H9 (cell line): ENCODE results near the gene TNRC6A. TPM values are rescaled to one million over a fixed set of nuclear protein-coding genes. Genes with fewer than 3 reads are reported as not detected.

Source experiments
- DNase-seq: peaks from one replicate; pipeline ENCODE4 v3.0.0-alpha.2; 2017
- H2AFZ ChIP-seq: one replicate; pipeline ENCODE4 v1.6.1; 2013; ENCODE audit warnings: mild to moderate bottlenecking, low read length, control low read depth, moderate library complexity
- H2AK5ac ChIP-seq: 2 replicates; pipeline ENCODE4 v1.6.1; 2013; ENCODE audit warnings: low read length, control low read depth, mixed read lengths; ENCODE audit not compliant: insufficient read length
- H2BK120ac ChIP-seq: one replicate; pipeline ENCODE4 v1.6.1; 2013; ENCODE audit warnings: low read depth, mild to moderate bottlenecking, low read length, control low read depth, inconsistent platforms; ENCODE audit not compliant: poor library complexity, severe bottlenecking
- H2BK12ac ChIP-seq: 2 replicates; pipeline ENCODE4 v1.6.1; 2013; ENCODE audit warnings: low read length, control low read depth, mixed read lengths, low read depth; ENCODE audit not compliant: insufficient read length
- H2BK15ac ChIP-seq: 2 replicates; pipeline ENCODE4 v1.6.1; 2013; ENCODE audit warnings: low read depth, low read length, control low read depth
- H2BK20ac ChIP-seq: one replicate; pipeline ENCODE4 v1.6.1; 2013; ENCODE audit warnings: low read depth, mild to moderate bottlenecking, low read length, control low read depth, inconsistent platforms; ENCODE audit not compliant: poor library complexity, severe bottlenecking
- H2BK5ac ChIP-seq: 2 replicates; pipeline ENCODE4 v1.6.1; 2013; ENCODE audit warnings: low read length, control low read depth, mixed read lengths; ENCODE audit not compliant: insufficient read length
- H3K14ac ChIP-seq: 2 replicates; pipeline ENCODE4 v1.6.1; 2013; ENCODE audit warnings: low read length, control low read depth; ENCODE audit not compliant: insufficient read depth
- H3K18ac ChIP-seq: 2 replicates; pipeline ENCODE4 v1.6.1; 2013; ENCODE audit warnings: low read depth, mild to moderate bottlenecking, mixed read lengths, low read length, control low read depth; ENCODE audit not compliant: insufficient read length
- H3K23ac ChIP-seq: 2 replicates; pipeline ENCODE4 v1.6.1; 2013; ENCODE audit warnings: low read length, control low read depth, mixed read lengths, low read depth; ENCODE audit not compliant: insufficient read length
- H3K23me2 ChIP-seq: 2 replicates; pipeline ENCODE4 v1.6.1; 2013; ENCODE audit warnings: low read depth, mild to moderate bottlenecking, mixed read lengths, low read length, control low read depth; ENCODE audit not compliant: insufficient read length, poor library complexity, severe bottlenecking
- H3K27ac ChIP-seq: 2 replicates; pipeline ENCODE4 v1.5.1; 2013; ENCODE audit warnings: low read length, control low read depth, mixed read lengths, low read depth; ENCODE audit not compliant: insufficient read length
- H3K27me3 ChIP-seq: 2 replicates; pipeline ENCODE4 v1.6.1; 2013; ENCODE audit warnings: low read length, control low read depth, inconsistent platforms; ENCODE audit not compliant: insufficient read depth
- H3K4ac ChIP-seq: 2 replicates; pipeline ENCODE4 v1.6.1; 2013; ENCODE audit warnings: low read depth, mild to moderate bottlenecking, control low read depth, inconsistent platforms, low read length, moderate library complexity
- H3K4me1 ChIP-seq: 2 replicates; pipeline ENCODE4 v1.6.1; 2013; ENCODE audit warnings: low read length, control low read depth, inconsistent platforms; ENCODE audit not compliant: insufficient read depth
- H3K4me2 ChIP-seq: 2 replicates; pipeline ENCODE4 v1.6.1; 2013; ENCODE audit warnings: low read length, control low read depth, mixed read lengths; ENCODE audit not compliant: insufficient read length, insufficient read depth
- H3K56ac ChIP-seq: 2 replicates; pipeline ENCODE4 v1.6.1; 2013; ENCODE audit warnings: low read depth, mild to moderate bottlenecking, mixed read lengths, low read length, control low read depth; ENCODE audit not compliant: insufficient read length
- H3K79me1 ChIP-seq: 2 replicates; pipeline ENCODE4 v1.6.1; 2013; ENCODE audit warnings: low read depth, mild to moderate bottlenecking, moderate library complexity, low read length, control low read depth, inconsistent platforms; ENCODE audit not compliant: insufficient read depth, poor library complexity, severe bottlenecking
- H3K79me2 ChIP-seq: 2 replicates; pipeline ENCODE4 v1.6.1; 2013; ENCODE audit warnings: low read length, control low read depth, inconsistent platforms; ENCODE audit not compliant: insufficient read depth
- H3K9ac ChIP-seq: 2 replicates; pipeline ENCODE4 v1.6.1; 2013; ENCODE audit warnings: low read length, control low read depth, mixed read lengths; ENCODE audit not compliant: insufficient read length; ENCODE audit errors: extremely low read depth
- H3K9me3 ChIP-seq: one replicate; pipeline ENCODE4 v1.6.1; 2013; ENCODE audit warnings: low read depth, low read length, inconsistent platforms; ENCODE audit not compliant: control insufficient read depth
- H3T11ph ChIP-seq: one replicate; pipeline ENCODE4 v1.6.1; 2013; ENCODE audit warnings: mild to moderate bottlenecking, low read length, control low read depth, inconsistent platforms
- H4K20me1 ChIP-seq: one replicate; pipeline ENCODE4 v1.6.1; 2013; ENCODE audit not compliant: control insufficient read depth, insufficient read length, insufficient read depth
- H4K5ac ChIP-seq: 2 replicates; pipeline ENCODE4 v1.6.1; 2013; ENCODE audit warnings: low read depth, mild to moderate bottlenecking, mixed read lengths, low read length, control low read depth; ENCODE audit not compliant: insufficient read length
- H4K8ac ChIP-seq: replicated peaks from 2 replicates; pipeline ENCODE4 v1.6.1; 2013; ENCODE audit warnings: low read length, control low read depth, mixed read lengths, low read depth; ENCODE audit not compliant: insufficient read length
- H4K91ac ChIP-seq: 2 replicates; pipeline ENCODE4 v1.6.1; 2013; ENCODE audit warnings: low read depth, mild to moderate bottlenecking, moderate library complexity, mixed read lengths, low read length, control low read depth; ENCODE audit not compliant: insufficient read length
- H3K27ac Mint-ChIP-seq, 3 experiments: 2 replicates in 2 of 3; 3 replicates in 1 of 3; pipeline ENCODE4 v1.8.0; 2020 to 2021; ENCODE audit warnings: mixed read lengths in 3 of 3, mild to moderate bottlenecking in 1 of 3, moderate library complexity in 1 of 3
- H3K27me3 Mint-ChIP-seq: 2 replicates; pipeline ENCODE4 v1.8.0; 2021; ENCODE audit warnings: low read depth, mild to moderate bottlenecking, moderate library complexity, mixed read lengths
- H3K36me3 Mint-ChIP-seq, 3 experiments: 2 replicates in 2 of 3; 3 replicates in 1 of 3; pipeline ENCODE4 v1.8.0; 2020 to 2021; ENCODE audit warnings: low read depth in 3 of 3, mixed read lengths in 3 of 3; ENCODE audit not compliant: insufficient read depth in 1 of 3
- H3K4me1 Mint-ChIP-seq, 2 experiments: 2 replicates each; pipeline ENCODE4 v1.8.0; 2020; ENCODE audit warnings: mixed read lengths in 2 of 2
- H3K4me3 Mint-ChIP-seq, 2 experiments: 2 replicates in 1 of 2; 3 replicates in 1 of 2; pipeline ENCODE4 v1.8.0; 2020 to 2021; ENCODE audit warnings: mild to moderate bottlenecking in 2 of 2, mixed read lengths in 2 of 2, moderate library complexity in 1 of 2
- H3K9me3 Mint-ChIP-seq, 2 experiments: 2 replicates in 1 of 2; 3 replicates in 1 of 2; pipeline ENCODE4 v1.8.0; 2020; ENCODE audit warnings: mild to moderate bottlenecking in 2 of 2, mixed read lengths in 2 of 2, moderate library complexity in 1 of 2
- WGBS: extraction: QIAGEN DNeasy Blood & Tissue Kit; methylation state at CpG from one replicate; pipeline ENCODE4 v1.1.7; 2013; ENCODE audit warnings: missing lambda C conversion rate, low lambda C conversion rate, mixed read lengths; ENCODE audit not compliant: insufficient read length; ENCODE audit errors: extremely low coverage; 5-methylcytosine and 5-hydroxymethylcytosine counted together
- total RNA-seq: library from RNA; stranded (reverse); gene quantifications from 2 replicates; pipeline ENCODE4 v1.2.1, GENCODE V29; 2021
- TF ChIP-seq, protein P1 (sequence below): fragments of 200-600 bp; sonication (generic); conservative IDR thresholded peaks from 3 replicates; pipeline ENCODE4 v1.8.0; 2021; ENCODE audit warnings: antibody characterized with exemption, mild to moderate bottlenecking

The TNRC6A gene
- total RNA-seq, 1 experiment from 2014 or later, result 114 TPM

DNA sequence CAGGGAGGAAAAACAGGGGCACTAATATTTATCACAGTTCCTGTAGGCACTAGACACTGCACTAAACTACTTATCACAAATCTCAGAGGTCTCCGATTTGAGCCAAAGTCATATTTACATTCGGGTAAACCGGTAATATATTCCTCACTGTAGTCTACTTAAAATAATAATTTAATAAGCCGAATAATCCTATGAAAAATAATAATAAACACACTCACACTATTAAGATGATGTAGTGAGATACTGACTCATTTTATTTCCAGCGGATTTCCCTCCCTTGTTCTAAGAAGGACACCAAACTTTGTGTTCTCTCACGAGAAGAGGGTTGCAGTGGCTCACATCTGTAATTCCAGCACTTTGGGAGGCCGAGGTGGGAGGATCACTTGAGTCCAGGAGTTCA is 36.6 kb upstream of the TNRC6A start:
- no peak overlapping the region for H3K56ac ChIP-seq
- H2BK5ac ChIP-seq, result no peak overlapping the region
- Mint-ChIP-seq H3K27ac (no peak overlapping the region), H3K27me3 (no peaks in the 10 kb centered on the region; the same call in 1 of the 2 replicates), H3K4me3 (no peak overlapping the region), H3K36me3 (no peaks in the 10 kb centered on the region), H3K9me3 (no peaks in the 10 kb centered on the region), H3K4me1 (peaks cover 0 to 4% of the 10 kb centered on the region in 2 experiments; a peak in 1 of 4 replicates)
- no peak overlapping the region for H2BK12ac ChIP-seq
- H3K4me1 ChIP-seq, result no peaks in the 10 kb centered on the region
- TF ChIP-seq, protein P1, sequence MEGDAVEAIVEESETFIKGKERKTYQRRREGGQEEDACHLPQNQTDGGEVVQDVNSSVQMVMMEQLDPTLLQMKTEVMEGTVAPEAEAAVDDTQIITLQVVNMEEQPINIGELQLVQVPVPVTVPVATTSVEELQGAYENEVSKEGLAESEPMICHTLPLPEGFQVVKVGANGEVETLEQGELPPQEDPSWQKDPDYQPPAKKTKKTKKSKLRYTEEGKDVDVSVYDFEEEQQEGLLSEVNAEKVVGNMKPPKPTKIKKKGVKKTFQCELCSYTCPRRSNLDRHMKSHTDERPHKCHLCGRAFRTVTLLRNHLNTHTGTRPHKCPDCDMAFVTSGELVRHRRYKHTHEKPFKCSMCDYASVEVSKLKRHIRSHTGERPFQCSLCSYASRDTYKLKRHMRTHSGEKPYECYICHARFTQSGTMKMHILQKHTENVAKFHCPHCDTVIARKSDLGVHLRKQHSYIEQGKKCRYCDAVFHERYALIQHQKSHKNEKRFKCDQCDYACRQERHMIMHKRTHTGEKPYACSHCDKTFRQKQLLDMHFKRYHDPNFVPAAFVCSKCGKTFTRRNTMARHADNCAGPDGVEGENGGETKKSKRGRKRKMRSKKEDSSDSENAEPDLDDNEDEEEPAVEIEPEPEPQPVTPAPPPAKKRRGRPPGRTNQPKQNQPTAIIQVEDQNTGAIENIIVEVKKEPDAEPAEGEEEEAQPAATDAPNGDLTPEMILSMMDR, result no peak
- H3K23me2 ChIP-seq, result no peaks in the 10 kb centered on the region
- no peak overlapping the region for H3K14ac ChIP-seq
- no peak overlapping the region for H2BK15ac ChIP-seq
- no peak overlapping the region for H3K9ac ChIP-seq
- no peaks in the 10 kb centered on the region for H3K79me2 ChIP-seq
- no peak overlapping the region for H3K4ac ChIP-seq
- H4K8ac ChIP-seq, result no peak overlapping the region
- H3T11ph ChIP-seq, result no peak overlapping the region
- H3K27ac ChIP-seq, result no peak overlapping the region
- no CpG with 5 or more reads among the region's 7 CpGs for WGBS
- H3K9me3 ChIP-seq, result no peaks in the 10 kb centered on the region
- no peak overlapping the region for H2AFZ ChIP-seq
- H3K79me1 ChIP-seq, result no peaks in the 10 kb centered on the region
- H3K4me2 ChIP-seq, result no peak overlapping the region
- H4K20me1 ChIP-seq, result no peaks in the 10 kb centered on the region
- H4K5ac ChIP-seq, result no peak overlapping the region
- no peak overlapping the region for H3K18ac ChIP-seq
- H3K27me3 ChIP-seq, result no peaks in the 10 kb centered on the region
- DNase-seq, result no peak
- no peak overlapping the region for H4K91ac ChIP-seq
- H3K23ac ChIP-seq, result no peak overlapping the region
- no peak overlapping the region for H2BK20ac ChIP-seq
- no peak overlapping the region for H2AK5ac ChIP-seq
- no peak overlapping the region for H2BK120ac ChIP-seq
